Measurements from ENCODE around the gene E2F1. TPM values are rescaled to one million over a fixed set of nuclear protein-coding genes. Genes with fewer than 3 reads are reported as not detected.

The E2F1 gene
- total RNA-seq, 3 donors from 2014 or later (not counting 1 experiment from before 2014, with no cell fraction given) = 4.6 to 5.6 (median 4.7) TPM

- Histone ChIP-seq H3K36me3 (ENCODE audit: control insufficient read depth, insufficient read depth, low read length) (no peaks in the 10 kb centered on the region), H3K27ac (ENCODE audit: low read length) (no peak overlapping the region), H3K4me3 (ENCODE audit: low read length) (no peak overlapping the region), H3K4me1 (ENCODE audit: control insufficient read depth, insufficient read depth, low read length) (peaks cover 13% of the 10 kb centered on the region), H3K9me3 (ENCODE audit: control insufficient read depth, insufficient read depth, low read length) (no peaks in the 10 kb centered on the region), H3K27me3 (ENCODE audit: control insufficient read depth, insufficient read depth, low read length) (no peaks in the 10 kb centered on the region)
- DNase-seq (no peak), ATAC-seq (no peak)
- 92% methylated on average over 14 of the region's 14 CpGs for WGBS (ENCODE audit: insufficient coverage)
- Mint-ChIP-seq H3K27me3 (ENCODE audit: low read depth in 2 of 2) (no peaks in the 10 kb centered on the region), H3K36me3 (no peaks in the 10 kb centered on the region), H3K4me1 (peaks cover 15 to 16% of the 10 kb centered on the region in 2 donors), H3K27ac (no peak overlapping the region), H3K4me3 (no peak overlapping the region), H3K9me3 (peaks cover 3% of the 10 kb centered on the region in 2 donors)
- no peak for TF ChIP-seq CTCF (IDR thresholded peaks at IDR 0.05)
- intact Hi-C loops (cut with micrococcal nuclease) = no loop called here
Measured at GRCh38 chr20:33724439-33725094, 38.4 kb upstream of the E2F1 start.

GRCh38 chr20:33721391-33722140 lies 35.4 kb upstream of the E2F1 start:
- Histone ChIP-seq H3K36me3 (ENCODE audit: control insufficient read depth, insufficient read depth, low read length) (no peaks in the 10 kb centered on the region), H3K27me3 (ENCODE audit: control insufficient read depth, insufficient read depth, low read length) (no peaks in the 10 kb centered on the region), H3K9me3 (ENCODE audit: control insufficient read depth, insufficient read depth, low read length) (no peaks in the 10 kb centered on the region), H3K4me3 (ENCODE audit: low read length) (no peak overlapping the region), H3K27ac (ENCODE audit: low read length) (no peak overlapping the region), H3K4me1 (ENCODE audit: control insufficient read depth, insufficient read depth, low read length) (peaks cover 22% of the 10 kb centered on the region)
- no peak for TF ChIP-seq CTCF (IDR thresholded peaks at IDR 0.05)
- intact Hi-C loops (cut with micrococcal nuclease) = no loop called here
- DNase-seq = no peak
- WGBS (ENCODE audit: insufficient coverage) = 98% methylated on average over 11 of the region's 11 CpGs
- H3K4me1 Mint-ChIP-seq = peaks cover 20 to 21% of the 10 kb centered on the region in 2 donors
- H3K9me3 Mint-ChIP-seq = peaks cover 3% of the 10 kb centered on the region in 2 donors
- H3K36me3 Mint-ChIP-seq = no peaks in the 10 kb centered on the region
- H3K27ac Mint-ChIP-seq = peak overlapping the region; percentile 87 to 90
- no peaks in the 10 kb centered on the region for H3K27me3 Mint-ChIP-seq (ENCODE audit: low read depth in 2 of 2)
- ATAC-seq = no peak
- peak overlapping the region; percentile 53 for H3K4me3 Mint-ChIP-seq

GRCh38 chr20:33719989-33720709 lies 34.0 kb upstream of the E2F1 start, which contains the start of gene PXMP4:
Gene PXMP4 (minus strand): TSS chr20:33720310. CDS start chr20:33720207, 103 bp downstream.
- H3K9me3 ChIP-seq (ENCODE audit: control insufficient read depth, insufficient read depth, low read length) = no peaks in the 10 kb centered on the region
- peaks cover 20 to 21% of the 10 kb centered on the region in 2 donors for H3K4me1 Mint-ChIP-seq
- H3K27me3 Mint-ChIP-seq (ENCODE audit: low read depth in 2 of 2) = no peaks in the 10 kb centered on the region
- H3K36me3 Mint-ChIP-seq = no peaks in the 10 kb centered on the region
- peak within 1 kb of the TSS; percentile 87 to 90 for H3K27ac Mint-ChIP-seq
- no peaks in the 10 kb centered on the region for H3K36me3 ChIP-seq (ENCODE audit: control insufficient read depth, insufficient read depth, low read length)
- peak; percentile 83 to 96 for DNase-seq
- intact Hi-C loops (cut with micrococcal nuclease) = loop anchor here (1.0 kb wide), 3 partner anchors 12 to 91 kb away; partner anchors contain the start of genes CHMP4B and E2F1
- H3K4me1 ChIP-seq (ENCODE audit: control insufficient read depth, insufficient read depth, low read length) = peaks cover 22% of the 10 kb centered on the region
- H3K4me3 ChIP-seq (ENCODE audit: low read length) = peak within 1 kb of the TSS; percentile 79
- 4% methylated on average over 46 of the region's 46 CpGs for WGBS (ENCODE audit: insufficient coverage)
- H3K4me3 Mint-ChIP-seq = peak within 1 kb of the TSS; percentile 92
- ATAC-seq = peak; percentile 93 to 98 (median 95)
- H3K9me3 Mint-ChIP-seq = peaks cover 3% of the 10 kb centered on the region in 2 donors
- TF ChIP-seq CTCF (IDR thresholded peaks at IDR 0.05) = no peak
- H3K27ac ChIP-seq (ENCODE audit: low read length) = peak within 1 kb of the TSS; percentile 64
- no peaks in the 10 kb centered on the region for H3K27me3 ChIP-seq (ENCODE audit: control insufficient read depth, insufficient read depth, low read length)

Data from natural killer cell (primary cell).